Breast epithelium (tissue), 4 donors: ENCODE measurements around the gene BNC2. TPM values are rescaled to one million over a fixed set of nuclear protein-coding genes. Genes with fewer than 3 reads are reported as not detected.

ENCODE experiments used
- DNase-seq, 2 donors: peaks; one replicate each; pipeline ENCODE4 v3.0.0-alpha.2; 2019; ENCODE audit warnings: low spot score in 2 of 2
- H3K27ac ChIP-seq, 2 donors: fragments of 200-600 bp; sonication (generic) in 1 of 2; one replicate each; pipeline ENCODE4 v1.5.1; 2016 to 2019; ENCODE audit warnings: mild to moderate bottlenecking in 1 of 2
- H3K27me3 ChIP-seq, 2 donors: fragments of 200-600 bp; sonication (generic) in 1 of 2; one replicate each; pipeline versions ENCODE4 v1.5.1 to v1.6.0; 2017 to 2019; ENCODE audit warnings: control low read depth in 1 of 2, mild to moderate bottlenecking in 1 of 2
- H3K36me3 ChIP-seq: fragments of 200-600 bp; one replicate; pipeline ENCODE4 v1.5.1; 2019
- H3K4me1 ChIP-seq, 2 donors: fragments of 200-600 bp; sonication (generic); one replicate each; pipeline ENCODE4 v1.5.1; 2016 to 2019; ENCODE audit warnings: control low read depth in 1 of 2
- H3K4me3 ChIP-seq, 3 donors: fragments of 200-600 bp; sonication (generic); 1 replicate in 2 of 3; 2 replicates in 1 of 3; pipeline ENCODE4 v1.5.1; 2016 to 2019; ENCODE audit warnings: mild to moderate bottlenecking in 3 of 3, moderate library complexity in 2 of 3
- H3K9me3 ChIP-seq, 2 donors: fragments of 200-600 bp; sonication (generic) in 1 of 2; one replicate each; pipeline ENCODE4 v1.5.1; 2016 to 2019; ENCODE audit warnings: control low read depth in 1 of 2
- CTCF ChIP-seq, 3 donors: fragments of 450-650 bp; IDR thresholded peaks; one replicate each; pipeline ENCODE4 v1.5.1; 2016 to 2017; ENCODE audit warnings: antibody characterized with exemption in 3 of 3, mild to moderate bottlenecking in 3 of 3, moderate library complexity in 3 of 3
- POLR2A ChIP-seq: fragments of 450-650 bp; IDR thresholded peaks from one replicate; pipeline ENCODE4 v1.6.1; 2016; ENCODE audit warnings: antibody characterized with exemption, mild to moderate bottlenecking, moderate library complexity
- POLR2AphosphoS5 ChIP-seq, 3 donors: sonication (generic); formaldehyde crosslinking; IDR thresholded peaks; one replicate each; pipeline ENCODE4 v1.6.1; 2017; ENCODE audit warnings: antibody characterized with exemption in 3 of 3
- intact Hi-C: fragments of 100-400 bp; cut with DNase I; formaldehyde crosslinking; loops from one replicate; pipeline ENCODE4 v1.15.1; 2023; ENCODE audit warnings: low total_unique reads
- total RNA-seq, 3 donors: library from RNA; depleted of rRNA; stranded (reverse); fragments of >200 nt; gene quantifications; one replicate each; pipeline ENCODE4 v1.1.0, GENCODE V29; 2016

BNC2 gene
- total RNA-seq, 3 donors from 2014 or later, result 15.8 to 21.1 (median 17.0) TPM

- no peak for TF ChIP-seq CTCF (IDR thresholded peaks at IDR 0.05)
- TF ChIP-seq POLR2AphosphoS5 (IDR thresholded peaks at IDR 0.05), result no peak
- no peak for TF ChIP-seq POLR2A
- H3K36me3 ChIP-seq, result no peaks in the 10 kb centered on the region
- no peak overlapping the region for H3K4me3 ChIP-seq
- H3K9me3 ChIP-seq, result no peaks in the 10 kb centered on the region
- DNase-seq, result no peak
- H3K4me1 ChIP-seq, result no peaks in the 10 kb centered on the region
- intact Hi-C loops, result no loop called here
- no peaks in the 10 kb centered on the region for H3K27me3 ChIP-seq
- no peak overlapping the region for H3K27ac ChIP-seq
These were observed 125.1 kb downstream of the BNC2 start for GRCh38 chr9:16745359-16745758.

GRCh38 chr9:16744394-16744793 lies 126.1 kb downstream of the BNC2 start:
- no peaks in the 10 kb centered on the region for H3K27me3 ChIP-seq
- intact Hi-C loops, result no loop called here

GRCh38 chr9:16743375-16743774 lies 127.1 kb downstream of the BNC2 start:
- H3K9me3 ChIP-seq, result no peaks in the 10 kb centered on the region

More at GRCh38 chr9:16744394-16744793, 126.1 kb downstream of the BNC2 start:
- Histone ChIP-seq H3K36me3 (no peaks in the 10 kb centered on the region), H3K9me3 (no peaks in the 10 kb centered on the region), H3K4me3 (no peak overlapping the region), H3K27ac (no peak overlapping the region), H3K4me1 (no peaks in the 10 kb centered on the region)
- DNase-seq, result no peak
- TF ChIP-seq POLR2AphosphoS5 (IDR thresholded peaks at IDR 0.05) (no peak), CTCF (IDR thresholded peaks at IDR 0.05) (no peak)

GRCh38 chr9:16735001-16735400 lies 135.5 kb downstream of the BNC2 start:
- intact Hi-C loops, result no loop called here
- Histone ChIP-seq H3K27ac (no peak overlapping the region), H3K4me3 (no peak overlapping the region), H3K4me1 (no peaks in the 10 kb centered on the region), H3K27me3 (no peaks in the 10 kb centered on the region), H3K36me3 (no peaks in the 10 kb centered on the region), H3K9me3 (no peaks in the 10 kb centered on the region)
- no peak for DNase-seq
- TF ChIP-seq POLR2AphosphoS5 (IDR thresholded peaks at IDR 0.05), result no peak
- TF ChIP-seq CTCF (IDR thresholded peaks at IDR 0.05), result no peak
- no peak for TF ChIP-seq POLR2A

More at GRCh38 chr9:16743375-16743774, 127.1 kb downstream of the BNC2 start:
- DNase-seq, result no peak
- intact Hi-C loops, result no loop called here
- TF ChIP-seq POLR2A (no peak), CTCF (IDR thresholded peaks at IDR 0.05) (no peak)
- Histone ChIP-seq H3K27ac (no peak overlapping the region), H3K27me3 (no peaks in the 10 kb centered on the region), H3K4me3 (no peak overlapping the region), H3K36me3 (no peaks in the 10 kb centered on the region), H3K4me1 (no peaks in the 10 kb centered on the region)

GRCh38 chr9:16732546-16732945 lies 137.9 kb downstream of the BNC2 start:
- Histone ChIP-seq H3K4me3 (no peak overlapping the region), H3K36me3 (no peaks in the 10 kb centered on the region), H3K4me1 (no peaks in the 10 kb centered on the region), H3K27me3 (peaks cover 0 to 4% of the 10 kb centered on the region in 2 donors), H3K9me3 (no peaks in the 10 kb centered on the region), H3K27ac (no peak overlapping the region)
- TF ChIP-seq POLR2AphosphoS5 (IDR thresholded peaks at IDR 0.05) (no peak), POLR2A (no peak), CTCF (IDR thresholded peaks at IDR 0.05) (no peak)
- intact Hi-C loops, result no loop called here
- no peak for DNase-seq
